GM23338 (cell line): Measurements from ENCODE around the gene RAMACL. TPM values are rescaled to one million over a fixed set of nuclear protein-coding genes. Genes with fewer than 3 reads are reported as not detected.

Experiments
- ATAC-seq: fragments of 200-7000 bp; cut with Tn5 transposase; 3 replicates; pipeline ENCODE4 v1.9.1; 2020
- DNase-seq: peaks from one replicate; pipeline ENCODE4 v3.0.0-alpha.2; 2015; ENCODE audit warnings: low spot score
- H2AFZ ChIP-seq: fragments of 200-600 bp; sonication (generic); 2 replicates; pipeline ENCODE4 v1.8.0; 2016; ENCODE audit warnings: antibody characterized with exemption, mild to moderate bottlenecking, moderate library complexity
- H3F3A ChIP-seq: fragments of 200-600 bp; sonication (generic); replicated peaks from 2 replicates; pipeline ENCODE4 v1.8.0; 2017; ENCODE audit warnings: antibody characterized with exemption, mixed run types, low read depth
- H3K27ac ChIP-seq: fragments of 200-600 bp; sonication (generic); 2 replicates; pipeline ENCODE4 v1.6.1; 2016; ENCODE audit warnings: low read depth
- H3K27me3 ChIP-seq: fragments of 200-600 bp; sonication (generic); 2 replicates; pipeline ENCODE4 v1.8.0; 2016; ENCODE audit warnings: mild to moderate bottlenecking, mixed run types, moderate library complexity; ENCODE audit not compliant: insufficient read depth
- H3K36me3 ChIP-seq: fragments of 200-600 bp; sonication (generic); 2 replicates; pipeline ENCODE4 v1.8.0; 2016; ENCODE audit warnings: mild to moderate bottlenecking; ENCODE audit not compliant: insufficient read depth
- H3K4me1 ChIP-seq: fragments of 200-600 bp; sonication (generic); 2 replicates; pipeline ENCODE4 v1.8.0; 2016; ENCODE audit warnings: mild to moderate bottlenecking, moderate library complexity; ENCODE audit not compliant: insufficient read depth
- H3K4me2 ChIP-seq: fragments of 200-600 bp; sonication (generic); 2 replicates; pipeline ENCODE4 v1.7.1; 2017; ENCODE audit warnings: mixed run types
- H3K4me3 ChIP-seq: fragments of 200-600 bp; sonication (generic); 2 replicates; pipeline ENCODE4 v1.6.1; 2016; ENCODE audit warnings: mixed run types
- H3K79me2 ChIP-seq: fragments of 200-600 bp; sonication (generic); replicated peaks from 2 replicates; pipeline ENCODE4 v1.8.0; 2017; ENCODE audit warnings: mild to moderate bottlenecking; ENCODE audit not compliant: insufficient read depth
- H3K9me2 ChIP-seq: fragments of 200-600 bp; sonication (generic); 2 replicates; pipeline ENCODE4 v1.8.0; 2017; ENCODE audit not compliant: insufficient read depth
- H4K20me1 ChIP-seq: fragments of 200-600 bp; sonication (generic); replicated peaks from 2 replicates; pipeline ENCODE4 v1.8.0; 2017; ENCODE audit warnings: mild to moderate bottlenecking; ENCODE audit not compliant: insufficient read depth
- H3K27ac Mint-ChIP-seq: 2 replicates; pipeline ENCODE4 v1.8.0; 2020; ENCODE audit warnings: inconsistent platforms, mild to moderate bottlenecking, moderate library complexity, mixed read lengths
- H3K27me3 Mint-ChIP-seq: 3 replicates; pipeline ENCODE4 v1.8.0; 2022; ENCODE audit warnings: low read depth, mild to moderate bottlenecking, moderate library complexity, mixed read lengths, inconsistent platforms; ENCODE audit not compliant: insufficient read depth, poor library complexity
- H3K36me3 Mint-ChIP-seq: 3 replicates; pipeline ENCODE4 v1.8.0; 2021; ENCODE audit warnings: low read depth, mild to moderate bottlenecking, inconsistent platforms, moderate library complexity, mixed read lengths
- H3K4me1 Mint-ChIP-seq: 3 replicates; pipeline ENCODE4 v1.8.0; 2020; ENCODE audit warnings: mild to moderate bottlenecking, inconsistent platforms, mixed read lengths
- H3K4me3 Mint-ChIP-seq: 3 replicates; pipeline ENCODE4 v1.8.0; 2021; ENCODE audit warnings: moderate library complexity, mild to moderate bottlenecking, inconsistent platforms, mixed read lengths
- H3K9me3 Mint-ChIP-seq: 3 replicates; pipeline ENCODE4 v1.8.0; 2020; ENCODE audit warnings: moderate library complexity, mild to moderate bottlenecking, inconsistent platforms, mixed read lengths
- CREB1 ChIP-seq: fragments of 250-450 bp; sonication (Bioruptor Pico); IDR thresholded peaks from 2 replicates; pipeline ENCODE4 v1.5.0; 2020; ENCODE audit warnings: low read depth, mild to moderate bottlenecking, moderate library complexity
- EZH2 ChIP-seq: fragments of 200-600 bp; sonication (generic); IDR thresholded peaks from one replicate; pipeline ENCODE4 v1.8.0; 2017; ENCODE audit warnings: antibody characterized with exemption, mild to moderate bottlenecking, low read depth; ENCODE audit not compliant: unreplicated experiment
- EZH2phosphoT487 ChIP-seq: fragments of 200-600 bp; sonication (generic); IDR thresholded peaks from one replicate; pipeline ENCODE4 v1.8.1; 2018; ENCODE audit warnings: antibody characterized with exemption; ENCODE audit not compliant: unreplicated experiment
- JUNB ChIP-seq: IDR thresholded peaks from one replicate; pipeline ENCODE4 v1.6.1; 2016; ENCODE audit warnings: antibody characterized with exemption; ENCODE audit not compliant: unreplicated experiment
- NANOG ChIP-seq: IDR thresholded peaks from 2 replicates; pipeline ENCODE4 v1.6.1; 2016; ENCODE audit warnings: antibody characterized with exemption, borderline replicate concordance
- POLR2AphosphoS5 ChIP-seq: IDR thresholded peaks from 2 replicates; pipeline ENCODE4 v1.6.1; 2016; ENCODE audit warnings: antibody characterized with exemption, low read depth
- STAT1 ChIP-seq: IDR thresholded peaks from one replicate; pipeline ENCODE4 v1.6.1; 2016; ENCODE audit warnings: antibody characterized with exemption; ENCODE audit not compliant: unreplicated experiment
- ZNF331 ChIP-seq: fragments of 250-450 bp; sonication (Bioruptor Pico); IDR thresholded peaks from 2 replicates; pipeline ENCODE4 v1.5.0; 2020; ENCODE audit warnings: low read depth, mild to moderate bottlenecking, moderate library complexity
- polyA plus RNA-seq: library from polyadenylated mRNA; unstranded; fragments of >200 nt; fragmentation: Nextera tagmentation; extraction: Ambion mirVana; gene quantifications from 2 replicates; pipeline ENCODE4 v1.2.1, GENCODE V29; 2016
- total RNA-seq: library from RNA; depleted of rRNA; stranded (reverse); fragments of >200 nt; shearing (Covaris generic); gene quantifications from 2 replicates; pipeline ENCODE4 v1.2.3, GENCODE V29; 2014
- TF ChIP-seq, protein P1 (sequence below): IDR thresholded peaks from one replicate; pipeline ENCODE4 v1.6.1; 2018; ENCODE audit warnings: antibody characterized with exemption; ENCODE audit not compliant: unreplicated experiment
- TF ChIP-seq, protein P2 (sequence below): fragments of 250-450 bp; sonication (Bioruptor Pico); IDR thresholded peaks from 2 replicates; pipeline ENCODE4 v1.5.0; 2020; ENCODE audit warnings: mild to moderate bottlenecking, moderate library complexity
- TF ChIP-seq, protein P3 (sequence below), 2 experiments: fragments of 200-600 bp in 1 of 2; sonication (generic) in 1 of 2; conservative IDR thresholded peaks; 2 replicates each; pipeline versions ENCODE4 v1.5.1 to v1.6.1; 2016 to 2017; ENCODE audit warnings: antibody characterized with exemption in 2 of 2, low read depth in 2 of 2, mild to moderate bottlenecking in 2 of 2, moderate library complexity in 1 of 2

RAMACL gene
- total and polyA plus RNA-seq, 2 experiments from 2014 or later, result 0.61 to 4.0 TPM

DNA sequence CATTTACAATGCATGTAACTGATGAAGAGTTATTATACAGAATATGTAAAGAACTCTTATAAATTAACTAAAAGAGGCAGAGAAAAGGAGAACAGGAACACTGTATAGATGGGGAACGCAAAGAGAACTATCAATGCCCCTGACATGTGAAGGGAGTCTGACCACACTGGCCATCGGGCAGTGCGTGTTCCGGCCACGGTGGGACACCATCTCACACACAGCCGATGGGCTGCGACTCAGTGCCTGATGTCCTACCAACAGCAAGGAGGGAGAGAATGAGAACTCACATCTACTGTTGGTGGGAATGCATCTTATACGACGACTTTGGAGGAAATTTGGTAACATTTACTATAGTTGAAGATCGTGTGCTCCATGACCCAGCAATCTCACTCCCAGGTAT lies 15.5 kb upstream of the RAMACL start:
- Mint-ChIP-seq H3K4me1 (peaks cover 49% of the 10 kb centered on the region), H3K27me3 (peaks cover 2% of the 10 kb centered on the region), H3K27ac (no peak overlapping the region), H3K4me3 (no peak overlapping the region), H3K9me3 (no peaks in the 10 kb centered on the region; the same call in 2 of the 3 replicates), H3K36me3 (peaks cover 3% of the 10 kb centered on the region; the same call in 2 of the 3 replicates)
- TF ChIP-seq EZH2 (no peak), JUNB (no peak), ZNF331 (CRISPR knock-in tag) (no peak), NANOG (no peak), EZH2phosphoT487 (no peak), CREB1 (CRISPR knock-in tag) (no peak), POLR2AphosphoS5 (no peak), STAT1 (no peak)
- TF ChIP-seq, protein P1, sequence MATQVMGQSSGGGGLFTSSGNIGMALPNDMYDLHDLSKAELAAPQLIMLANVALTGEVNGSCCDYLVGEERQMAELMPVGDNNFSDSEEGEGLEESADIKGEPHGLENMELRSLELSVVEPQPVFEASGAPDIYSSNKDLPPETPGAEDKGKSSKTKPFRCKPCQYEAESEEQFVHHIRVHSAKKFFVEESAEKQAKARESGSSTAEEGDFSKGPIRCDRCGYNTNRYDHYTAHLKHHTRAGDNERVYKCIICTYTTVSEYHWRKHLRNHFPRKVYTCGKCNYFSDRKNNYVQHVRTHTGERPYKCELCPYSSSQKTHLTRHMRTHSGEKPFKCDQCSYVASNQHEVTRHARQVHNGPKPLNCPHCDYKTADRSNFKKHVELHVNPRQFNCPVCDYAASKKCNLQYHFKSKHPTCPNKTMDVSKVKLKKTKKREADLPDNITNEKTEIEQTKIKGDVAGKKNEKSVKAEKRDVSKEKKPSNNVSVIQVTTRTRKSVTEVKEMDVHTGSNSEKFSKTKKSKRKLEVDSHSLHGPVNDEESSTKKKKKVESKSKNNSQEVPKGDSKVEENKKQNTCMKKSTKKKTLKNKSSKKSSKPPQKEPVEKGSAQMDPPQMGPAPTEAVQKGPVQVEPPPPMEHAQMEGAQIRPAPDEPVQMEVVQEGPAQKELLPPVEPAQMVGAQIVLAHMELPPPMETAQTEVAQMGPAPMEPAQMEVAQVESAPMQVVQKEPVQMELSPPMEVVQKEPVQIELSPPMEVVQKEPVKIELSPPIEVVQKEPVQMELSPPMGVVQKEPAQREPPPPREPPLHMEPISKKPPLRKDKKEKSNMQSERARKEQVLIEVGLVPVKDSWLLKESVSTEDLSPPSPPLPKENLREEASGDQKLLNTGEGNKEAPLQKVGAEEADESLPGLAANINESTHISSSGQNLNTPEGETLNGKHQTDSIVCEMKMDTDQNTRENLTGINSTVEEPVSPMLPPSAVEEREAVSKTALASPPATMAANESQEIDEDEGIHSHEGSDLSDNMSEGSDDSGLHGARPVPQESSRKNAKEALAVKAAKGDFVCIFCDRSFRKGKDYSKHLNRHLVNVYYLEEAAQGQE, result no peak
- TF ChIP-seq, protein P2, sequence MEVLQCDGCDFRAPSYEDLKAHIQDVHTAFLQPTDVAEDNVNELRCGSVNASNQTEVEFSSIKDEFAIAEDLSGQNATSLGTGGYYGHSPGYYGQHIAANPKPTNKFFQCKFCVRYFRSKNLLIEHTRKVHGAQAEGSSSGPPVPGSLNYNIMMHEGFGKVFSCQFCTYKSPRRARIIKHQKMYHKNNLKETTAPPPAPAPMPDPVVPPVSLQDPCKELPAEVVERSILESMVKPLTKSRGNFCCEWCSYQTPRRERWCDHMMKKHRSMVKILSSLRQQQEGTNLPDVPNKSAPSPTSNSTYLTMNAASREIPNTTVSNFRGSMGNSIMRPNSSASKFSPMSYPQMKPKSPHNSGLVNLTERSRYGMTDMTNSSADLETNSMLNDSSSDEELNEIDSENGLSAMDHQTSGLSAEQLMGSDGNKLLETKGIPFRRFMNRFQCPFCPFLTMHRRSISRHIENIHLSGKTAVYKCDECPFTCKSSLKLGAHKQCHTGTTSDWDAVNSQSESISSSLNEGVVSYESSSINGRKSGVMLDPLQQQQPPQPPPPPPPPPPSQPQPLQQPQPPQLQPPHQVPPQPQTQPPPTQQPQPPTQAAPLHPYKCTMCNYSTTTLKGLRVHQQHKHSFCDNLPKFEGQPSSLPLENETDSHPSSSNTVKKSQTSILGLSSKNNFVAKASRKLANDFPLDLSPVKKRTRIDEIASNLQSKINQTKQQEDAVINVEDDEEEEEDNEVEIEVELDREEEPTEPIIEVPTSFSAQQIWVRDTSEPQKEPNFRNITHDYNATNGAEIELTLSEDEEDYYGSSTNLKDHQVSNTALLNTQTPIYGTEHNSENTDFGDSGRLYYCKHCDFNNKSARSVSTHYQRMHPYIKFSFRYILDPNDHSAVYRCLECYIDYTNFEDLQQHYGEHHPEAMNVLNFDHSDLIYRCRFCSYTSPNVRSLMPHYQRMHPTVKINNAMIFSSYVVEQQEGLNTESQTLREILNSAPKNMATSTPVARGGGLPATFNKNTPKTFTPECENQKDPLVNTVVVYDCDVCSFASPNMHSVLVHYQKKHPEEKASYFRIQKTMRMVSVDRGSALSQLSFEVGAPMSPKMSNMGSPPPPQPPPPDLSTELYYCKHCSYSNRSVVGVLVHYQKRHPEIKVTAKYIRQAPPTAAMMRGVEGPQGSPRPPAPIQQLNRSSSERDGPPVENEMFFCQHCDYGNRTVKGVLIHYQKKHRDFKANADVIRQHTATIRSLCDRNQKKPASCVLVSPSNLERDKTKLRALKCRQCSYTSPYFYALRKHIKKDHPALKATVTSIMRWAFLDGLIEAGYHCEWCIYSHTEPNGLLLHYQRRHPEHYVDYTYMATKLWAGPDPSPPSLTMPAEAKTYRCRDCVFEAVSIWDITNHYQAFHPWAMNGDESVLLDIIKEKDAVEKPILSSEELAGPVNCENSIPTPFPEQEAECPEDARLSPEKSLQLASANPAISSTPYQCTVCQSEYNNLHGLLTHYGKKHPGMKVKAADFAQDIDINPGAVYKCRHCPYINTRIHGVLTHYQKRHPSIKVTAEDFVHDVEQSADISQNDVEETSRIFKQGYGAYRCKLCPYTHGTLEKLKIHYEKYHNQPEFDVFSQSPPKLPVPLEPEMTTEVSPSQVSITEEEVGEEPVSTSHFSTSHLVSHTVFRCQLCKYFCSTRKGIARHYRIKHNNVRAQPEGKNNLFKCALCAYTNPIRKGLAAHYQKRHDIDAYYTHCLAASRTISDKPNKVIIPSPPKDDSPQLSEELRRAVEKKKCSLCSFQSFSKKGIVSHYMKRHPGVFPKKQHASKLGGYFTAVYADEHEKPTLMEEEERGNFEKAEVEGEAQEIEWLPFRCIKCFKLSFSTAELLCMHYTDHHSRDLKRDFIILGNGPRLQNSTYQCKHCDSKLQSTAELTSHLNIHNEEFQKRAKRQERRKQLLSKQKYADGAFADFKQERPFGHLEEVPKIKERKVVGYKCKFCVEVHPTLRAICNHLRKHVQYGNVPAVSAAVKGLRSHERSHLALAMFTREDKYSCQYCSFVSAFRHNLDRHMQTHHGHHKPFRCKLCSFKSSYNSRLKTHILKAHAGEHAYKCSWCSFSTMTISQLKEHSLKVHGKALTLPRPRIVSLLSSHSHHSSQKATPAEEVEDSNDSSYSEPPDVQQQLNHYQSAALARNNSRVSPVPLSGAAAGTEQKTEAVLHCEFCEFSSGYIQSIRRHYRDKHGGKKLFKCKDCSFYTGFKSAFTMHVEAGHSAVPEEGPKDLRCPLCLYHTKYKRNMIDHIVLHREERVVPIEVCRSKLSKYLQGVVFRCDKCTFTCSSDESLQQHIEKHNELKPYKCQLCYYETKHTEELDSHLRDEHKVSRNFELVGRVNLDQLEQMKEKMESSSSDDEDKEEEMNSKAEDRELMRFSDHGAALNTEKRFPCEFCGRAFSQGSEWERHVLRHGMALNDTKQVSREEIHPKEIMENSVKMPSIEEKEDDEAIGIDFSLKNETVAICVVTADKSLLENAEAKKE (CRISPR knock-in tag), result no peak
- TF ChIP-seq, protein P3, sequence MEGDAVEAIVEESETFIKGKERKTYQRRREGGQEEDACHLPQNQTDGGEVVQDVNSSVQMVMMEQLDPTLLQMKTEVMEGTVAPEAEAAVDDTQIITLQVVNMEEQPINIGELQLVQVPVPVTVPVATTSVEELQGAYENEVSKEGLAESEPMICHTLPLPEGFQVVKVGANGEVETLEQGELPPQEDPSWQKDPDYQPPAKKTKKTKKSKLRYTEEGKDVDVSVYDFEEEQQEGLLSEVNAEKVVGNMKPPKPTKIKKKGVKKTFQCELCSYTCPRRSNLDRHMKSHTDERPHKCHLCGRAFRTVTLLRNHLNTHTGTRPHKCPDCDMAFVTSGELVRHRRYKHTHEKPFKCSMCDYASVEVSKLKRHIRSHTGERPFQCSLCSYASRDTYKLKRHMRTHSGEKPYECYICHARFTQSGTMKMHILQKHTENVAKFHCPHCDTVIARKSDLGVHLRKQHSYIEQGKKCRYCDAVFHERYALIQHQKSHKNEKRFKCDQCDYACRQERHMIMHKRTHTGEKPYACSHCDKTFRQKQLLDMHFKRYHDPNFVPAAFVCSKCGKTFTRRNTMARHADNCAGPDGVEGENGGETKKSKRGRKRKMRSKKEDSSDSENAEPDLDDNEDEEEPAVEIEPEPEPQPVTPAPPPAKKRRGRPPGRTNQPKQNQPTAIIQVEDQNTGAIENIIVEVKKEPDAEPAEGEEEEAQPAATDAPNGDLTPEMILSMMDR (conservative IDR thresholded peaks at IDR 0.05; ENCODE audit: low read depth in 2 of 2), result no peak
- Histone ChIP-seq H3K79me2 (peaks cover 90% of the 10 kb centered on the region), H3K4me3 (no peak overlapping the region), H3K4me2 (no peak overlapping the region), H3K9me2 (no peaks in the 10 kb centered on the region), H3K27me3 (no peaks in the 10 kb centered on the region), H3K4me1 (peaks cover 18% of the 10 kb centered on the region), H3K36me3 (no peaks in the 10 kb centered on the region), H3F3A (no peaks in the 10 kb centered on the region), H2AFZ (no peak overlapping the region), H4K20me1 (peaks cover 31% of the 10 kb centered on the region), H3K27ac (no peak overlapping the region)
- no peak for DNase-seq
- ATAC-seq, result no peak
